Activated CD8-positive, alpha-beta T cell treated with anti-CD3 and anti-CD28 coated beads for 36 hours (primary cell): ENCODE data around the gene MAD2L2. TPM values are rescaled to one million over a fixed set of nuclear protein-coding genes. Genes with fewer than 3 reads are reported as not detected.

Experiments used
- ATAC-seq: fragments of 200-7000 bp; cut with Tn5 transposase; one replicate; pipeline ENCODE4 v1.10.0; 2021; ENCODE audit warnings: mild to moderate bottlenecking, moderate library complexity
- CTCF ChIA-PET: fragments of 350-600 bp; sonication (Branson Sonifier 250); formaldehyde crosslinking; loops from one replicate; lab custom pipeline; 2021; ENCODE audit warnings: antibody characterized with exemption; lab: Charles Lee
- POLR2A ChIA-PET: fragments of 350-600 bp; sonication (Branson Sonifier 250); formaldehyde crosslinking; loops from one replicate; lab custom pipeline; 2021; ENCODE audit warnings: antibody characterized with exemption; lab: Charles Lee
- DNase-seq: peaks from one replicate; pipeline ENCODE4 v3.0.0-alpha.2; 2020
- H3K27ac Mint-ChIP-seq: one replicate; pipeline ENCODE4 v1.8.0; 2021; ENCODE audit warnings: mild to moderate bottlenecking, mixed read lengths
- H3K27me3 Mint-ChIP-seq: one replicate; pipeline ENCODE4 v1.8.0; 2021; ENCODE audit warnings: mixed read lengths
- H3K36me3 Mint-ChIP-seq: one replicate; pipeline ENCODE4 v1.8.0; 2021; ENCODE audit warnings: low read depth, mixed read lengths
- H3K4me1 Mint-ChIP-seq: one replicate; pipeline ENCODE4 v1.8.0; 2021; ENCODE audit warnings: low read depth, mixed read lengths
- H3K4me3 Mint-ChIP-seq: one replicate; pipeline ENCODE4 v1.8.0; 2021; ENCODE audit warnings: mild to moderate bottlenecking, moderate library complexity, mixed read lengths
- H3K9me3 Mint-ChIP-seq: one replicate; pipeline ENCODE4 v1.8.0; 2021; ENCODE audit warnings: mixed read lengths
- CTCF ChIP-seq: fragments of 200-600 bp; IDR thresholded peaks from one replicate; pipeline ENCODE4 v1.8.0; 2022; ENCODE audit warnings: antibody characterized with exemption, mild to moderate bottlenecking
- intact Hi-C: fragments of 100-400 bp; cut with micrococcal nuclease; formaldehyde crosslinking; loops from one replicate; pipeline ENCODE4 v1.10.0; 2022
- total RNA-seq, 2 experiments: library from RNA; stranded (reverse); gene quantifications; one replicate each; pipeline ENCODE4 v1.2.3, GENCODE V29; 2021

MAD2L2 gene
- total RNA-seq, 2 experiments from 2014 or later = 86.5 to 90.4 TPM

DNA sequence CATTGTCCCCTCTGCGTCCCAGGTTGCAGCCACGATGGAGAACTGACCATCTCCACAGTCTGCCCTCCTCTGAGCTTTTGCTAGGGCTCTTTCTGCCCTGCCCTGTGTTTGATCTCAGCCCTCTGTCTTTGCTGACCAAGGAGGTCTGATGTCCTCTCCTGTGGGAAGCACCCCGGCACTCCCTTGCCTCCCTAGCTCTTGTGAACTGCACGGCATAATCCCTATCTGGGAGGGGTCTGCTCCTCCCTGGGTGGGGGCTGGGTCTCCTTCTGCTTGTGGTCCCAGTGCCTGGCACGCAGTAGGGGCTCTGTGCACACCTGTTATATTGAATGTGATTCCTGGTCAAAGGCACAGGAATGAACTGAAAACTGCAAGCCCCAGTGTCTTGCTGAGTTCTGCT lies 13.0 kb upstream of the MAD2L2 start:
- DNase-seq = no peak
- intact Hi-C loops = no loop called here
- no peak overlapping the region for H3K4me3 Mint-ChIP-seq
- CTCF ChIA-PET = interaction anchor here (1.3 to 3.0 kb wide), 3 partner anchors 17 to 44 kb away, joined by 4 to 13 read pairs (median 4); no protein-coding TSS in a partner anchor
- no peaks in the 10 kb centered on the region for H3K36me3 Mint-ChIP-seq
- peaks cover 29% of the 10 kb centered on the region for H3K27me3 Mint-ChIP-seq
- no peak for ATAC-seq
- H3K9me3 Mint-ChIP-seq = no peaks in the 10 kb centered on the region
- no peak overlapping the region for H3K27ac Mint-ChIP-seq
- POLR2A ChIA-PET = interaction anchor here (0.9 to 2.1 kb wide), 5 partner anchors 12 to 612 kb away, joined by 3 to 11 read pairs (median 4); partner anchors contain the start of gene FBXO6
- no peak for TF ChIP-seq CTCF
- peaks cover 28% of the 10 kb centered on the region for H3K4me1 Mint-ChIP-seq

GRCh38 chr1:11693024-11693590 lies 12.2 kb upstream of the MAD2L2 start:
- intact Hi-C loops = no loop called here
- Mint-ChIP-seq H3K27me3 (peaks cover 31% of the 10 kb centered on the region), H3K27ac (no peak overlapping the region), H3K9me3 (no peaks in the 10 kb centered on the region), H3K4me3 (no peak overlapping the region), H3K4me1 (peaks cover 26% of the 10 kb centered on the region), H3K36me3 (no peaks in the 10 kb centered on the region)
- ChIA-PET POLR2A (interaction anchor here (0.9 to 1.6 kb wide), 3 partner anchors 11 to 611 kb away, joined by 3 to 7 read pairs (median 4); no protein-coding TSS in a partner anchor), CTCF (interaction anchor here (1.1 to 1.7 kb wide), 5 partner anchors 11 to 47 kb away, joined by 4 to 6 read pairs (median 4); no protein-coding TSS in a partner anchor)
- ATAC-seq (peak; percentile 89), DNase-seq (peak; percentile 84)
- TF ChIP-seq CTCF = no peak

DNA sequence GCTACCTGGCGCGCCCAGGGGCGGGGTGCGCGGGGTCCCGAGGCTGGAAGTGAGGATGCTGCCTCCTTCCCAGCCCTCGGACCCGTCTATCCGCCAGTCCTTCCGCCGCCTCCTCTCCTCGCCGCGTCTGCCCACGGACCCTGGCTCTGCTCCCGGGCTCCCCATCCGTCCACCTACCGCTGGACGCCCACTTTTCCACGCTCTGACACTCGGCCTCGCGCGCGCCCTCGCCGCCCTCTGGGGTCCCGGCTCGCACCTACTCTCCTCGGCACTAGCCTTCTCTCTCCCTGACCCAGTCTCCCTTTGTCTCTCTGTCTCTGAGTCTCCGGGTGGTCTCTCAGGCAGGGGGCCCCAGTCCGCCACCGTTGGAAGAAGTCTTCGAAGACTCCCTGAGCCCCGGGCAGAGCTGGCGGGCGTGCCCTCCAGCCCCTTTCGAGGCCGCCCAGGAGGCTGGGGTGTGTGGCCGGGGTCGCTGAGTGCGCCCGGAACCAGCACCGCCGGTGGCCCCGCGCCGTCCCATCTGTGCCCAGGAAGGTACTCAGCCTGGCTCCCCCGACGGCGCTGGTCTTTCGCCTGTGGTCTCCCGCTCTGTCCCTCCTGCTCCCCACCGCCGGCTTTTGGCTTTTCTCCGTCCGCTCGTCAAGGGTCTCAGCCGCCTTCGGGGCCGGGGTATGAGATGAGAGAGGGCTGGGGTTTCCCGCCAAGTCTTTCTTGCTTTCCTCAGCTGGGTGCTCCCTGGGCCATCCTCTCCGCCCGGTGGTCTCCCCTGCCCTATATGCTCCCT lies 11.2 kb upstream of the MAD2L2 start:
- H3K4me3 Mint-ChIP-seq = peak overlapping the region; percentile 53
- no peak for ATAC-seq
- no peak overlapping the region for H3K27ac Mint-ChIP-seq
- peaks cover 36% of the 10 kb centered on the region for H3K27me3 Mint-ChIP-seq
- intact Hi-C loops = no loop called here
- H3K9me3 Mint-ChIP-seq = no peaks in the 10 kb centered on the region
- DNase-seq = no peak
- CTCF ChIA-PET = interaction anchor here (1.1 to 1.5 kb wide), 3 partner anchors 10 to 47 kb away, joined by 4 to 6 read pairs (median 5); no protein-coding TSS in a partner anchor
- H3K4me1 Mint-ChIP-seq = peaks cover 22% of the 10 kb centered on the region
- TF ChIP-seq CTCF = no peak
- POLR2A ChIA-PET = interaction anchor here (1.3 to 1.6 kb wide), 3 partner anchors 10 to 216 kb away, joined by 4 to 7 read pairs (median 4); no protein-coding TSS in a partner anchor
- H3K36me3 Mint-ChIP-seq = no peaks in the 10 kb centered on the region

GRCh38 chr1:11691302-11691914 lies 10.5 kb upstream of the MAD2L2 start, which contains the start of gene DRAXIN:
Gene DRAXIN, plus strand, starts transcription at chr1:11691710. Its CDS starts 14,549 bp downstream, at chr1:11706259.
- CTCF ChIA-PET = interaction anchor here (2.2 kb wide), 1 partner anchor 28 kb away, joined by 8 read pairs; no protein-coding TSS in a partner anchor
- Mint-ChIP-seq H3K9me3 (no peaks in the 10 kb centered on the region), H3K27ac (no peak within 1 kb of the TSS), H3K27me3 (peaks cover 36% of the 10 kb centered on the region), H3K4me1 (peaks cover 22% of the 10 kb centered on the region), H3K36me3 (no peaks in the 10 kb centered on the region), H3K4me3 (peak within 1 kb of the TSS; percentile 53)
- no peak for TF ChIP-seq CTCF
- ATAC-seq = no peak
- POLR2A ChIA-PET = interaction anchor here (1.0 to 1.3 kb wide), 2 partner anchors 9 to 13 kb away, joined by 3 to 4 read pairs; no protein-coding TSS in a partner anchor
- intact Hi-C loops = no loop called here
- no peak for DNase-seq
